Upper lobe of left lung (tissue), 4 donors: Measurements from ENCODE around the gene KLHL7.

ENCODE experiments used
- CTCF ChIP-seq, 6 experiments: fragments of 450-650 bp in 4 of 6; fragments of 200-600 bp in 2 of 6; sonication (generic) in 2 of 6; IDR thresholded peaks; one replicate each; pipeline ENCODE4 v1.5.1; 2016 to 2019; ENCODE audit warnings: antibody characterized with exemption in 6 of 6
- EP300 ChIP-seq, 4 donors: sonication (generic); formaldehyde crosslinking; IDR thresholded peaks; one replicate each; pipeline ENCODE4 v1.5.1; 2017; ENCODE audit warnings: antibody characterized with exemption in 4 of 4, control low read depth in 2 of 4

GRCh38 chr7:23123465-23123864 lies 17.9 kb downstream of the KLHL7 start:
- TF ChIP-seq CTCF (IDR thresholded peaks at IDR 0.05) (no peak), EP300 (IDR thresholded peaks at IDR 0.05) (no peak)
